ENCODE measurements around the gene SETX.

- no peak for TF ChIP-seq CTCF (IDR thresholded peaks at IDR 0.05)
- no peak for TF ChIP-seq POLR2A (IDR thresholded peaks at IDR 0.05)
Measured at GRCh38 chr9:132401824-132402223, 47.0 kb upstream of the SETX start.

Data from Peyer's patch (tissue), 4 donors.